HG02852 (cell line): ENCODE data around the gene LSS.
"Not testable (repeated sequence)": the region's sequence is repeated elsewhere in the genome, so short reads cannot be mapped to it uniquely, and the experiment has no call there.

Experiments used
- ATAC-seq: cut with Tn5 transposase; IDR thresholded peaks from one replicate; pipeline ENCODE4 v1.9.1; 2021; ENCODE audit warnings: mild to moderate bottlenecking, moderate library complexity; ENCODE audit not compliant: unreplicated experiment

LSS gene

GRCh38 chr21:46171996-46172862 lies 56.3 kb downstream of the LSS start:
- ATAC-seq: no peak

GRCh38 chr21:46171585-46171984 lies 57.0 kb downstream of the LSS start:
- ATAC-seq: no peak

GRCh38 chr21:46170436-46171193 lies 58.0 kb downstream of the LSS start:
- not testable (repeated sequence) for ATAC-seq

- no peak for ATAC-seq
These were observed 59.8 kb downstream of the LSS start for GRCh38 chr21:46168659-46169386.

GRCh38 chr21:46168238-46168637 lies 60.3 kb downstream of the LSS start:
- no peak for ATAC-seq

GRCh38 chr21:46165098-46165497 lies 63.5 kb downstream of the LSS start:
- ATAC-seq: no peak

- no peak for ATAC-seq
These were observed 65.2 kb downstream of the LSS start for GRCh38 chr21:46163380-46163779.

GRCh38 chr21:46161633-46162592 lies 66.7 kb downstream of the LSS start:
- ATAC-seq: no peak

GRCh38 chr21:46160907-46161632 lies 67.5 kb downstream of the LSS start:
- no peak for ATAC-seq

- ATAC-seq: no peak
These were observed 68.0 kb downstream of the LSS start for GRCh38 chr21:46160657-46160906.

GRCh38 chr21:46159841-46160656 lies 68.5 kb downstream of the LSS start:
- no peak for ATAC-seq

- no peak for ATAC-seq
These were observed 69.2 kb downstream of the LSS start for GRCh38 chr21:46159390-46159789.

- ATAC-seq: no peak
These were observed 69.8 kb downstream of the LSS start for GRCh38 chr21:46158666-46159300.

GRCh38 chr21:46157987-46158451 lies 70.6 kb downstream of the LSS start:
- ATAC-seq: no peak

GRCh38 chr21:46157396-46157986 lies 71.1 kb downstream of the LSS start:
- ATAC-seq: no peak

GRCh38 chr21:46156678-46157077 lies 71.9 kb downstream of the LSS start:
- no peak for ATAC-seq

GRCh38 chr21:46156378-46156645 lies 72.3 kb downstream of the LSS start:
- ATAC-seq: no peak
